ENCODE results near the gene NFIX. TPM values are rescaled to one million over a fixed set of nuclear protein-coding genes. Genes with fewer than 3 reads are reported as not detected.

NFIX gene
- total RNA-seq, 1 donor from 2014 or later: 6.7 TPM

DNA sequence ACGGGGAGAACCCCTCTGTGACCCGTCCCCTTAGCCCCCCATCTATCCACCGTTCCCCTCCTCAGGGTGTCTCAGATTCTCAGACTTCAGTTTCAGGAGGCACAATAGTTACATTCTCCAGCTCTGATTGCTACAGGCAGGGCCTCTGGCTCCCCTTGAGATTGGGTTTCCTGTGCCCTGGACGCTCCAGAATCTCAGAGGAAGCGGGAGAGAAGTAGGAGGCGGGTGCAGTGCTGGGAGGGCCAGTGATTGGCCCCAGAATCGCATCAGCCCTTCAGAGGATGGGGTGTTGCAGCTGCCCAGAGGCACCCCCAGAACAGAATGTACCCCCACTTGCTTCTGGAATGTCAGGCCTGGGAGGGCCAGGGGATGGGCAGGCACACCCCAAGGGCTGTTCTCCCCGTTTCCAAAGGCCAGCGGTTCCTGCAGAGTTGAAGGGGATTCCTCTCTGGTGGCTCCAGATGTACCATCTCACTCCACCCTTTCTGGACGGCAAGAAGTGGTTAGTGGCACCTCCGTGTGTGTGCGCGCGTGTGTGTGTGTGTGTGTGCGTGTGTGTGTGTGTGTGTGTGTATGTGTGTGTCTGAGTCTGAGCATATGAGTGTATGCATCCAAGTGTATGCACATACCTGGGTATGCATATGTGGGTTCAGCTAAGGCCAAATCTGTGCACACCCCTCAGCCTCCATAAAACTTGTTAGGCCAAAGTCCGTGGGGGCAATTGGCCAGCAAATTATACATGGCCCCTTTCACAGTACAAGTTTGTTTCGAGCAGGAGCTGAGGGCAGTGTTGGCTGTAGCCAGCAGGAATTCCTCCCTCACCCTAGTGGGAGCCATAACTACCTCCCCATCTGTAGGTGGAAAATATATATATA, 71.9 kb downstream of the NFIX start:
- Histone ChIP-seq H3K36me3 (ENCODE audit: control insufficient read depth, insufficient read depth, low read length) (no peaks in the 10 kb centered on the region), H3K27me3 (ENCODE audit: control insufficient read depth, insufficient read depth, low read length) (peaks cover 18% of the 10 kb centered on the region), H3K4me3 (ENCODE audit: low read depth, low read length) (no peak overlapping the region)
- DNase-seq (ENCODE audit: low read depth): no peak
- TF ChIP-seq, protein P1, sequence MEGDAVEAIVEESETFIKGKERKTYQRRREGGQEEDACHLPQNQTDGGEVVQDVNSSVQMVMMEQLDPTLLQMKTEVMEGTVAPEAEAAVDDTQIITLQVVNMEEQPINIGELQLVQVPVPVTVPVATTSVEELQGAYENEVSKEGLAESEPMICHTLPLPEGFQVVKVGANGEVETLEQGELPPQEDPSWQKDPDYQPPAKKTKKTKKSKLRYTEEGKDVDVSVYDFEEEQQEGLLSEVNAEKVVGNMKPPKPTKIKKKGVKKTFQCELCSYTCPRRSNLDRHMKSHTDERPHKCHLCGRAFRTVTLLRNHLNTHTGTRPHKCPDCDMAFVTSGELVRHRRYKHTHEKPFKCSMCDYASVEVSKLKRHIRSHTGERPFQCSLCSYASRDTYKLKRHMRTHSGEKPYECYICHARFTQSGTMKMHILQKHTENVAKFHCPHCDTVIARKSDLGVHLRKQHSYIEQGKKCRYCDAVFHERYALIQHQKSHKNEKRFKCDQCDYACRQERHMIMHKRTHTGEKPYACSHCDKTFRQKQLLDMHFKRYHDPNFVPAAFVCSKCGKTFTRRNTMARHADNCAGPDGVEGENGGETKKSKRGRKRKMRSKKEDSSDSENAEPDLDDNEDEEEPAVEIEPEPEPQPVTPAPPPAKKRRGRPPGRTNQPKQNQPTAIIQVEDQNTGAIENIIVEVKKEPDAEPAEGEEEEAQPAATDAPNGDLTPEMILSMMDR (IDR thresholded peaks at IDR 0.05; ENCODE audit: insufficient read depth, low read length, poor library complexity, severe bottlenecking): no peak

- TF ChIP-seq, protein P1 (IDR thresholded peaks at IDR 0.05; ENCODE audit: insufficient read depth, low read length, poor library complexity, severe bottlenecking): no peak
- DNase-seq (ENCODE audit: low read depth): no peak
- peaks cover 14% of the 10 kb centered on the region for H3K27me3 ChIP-seq (ENCODE audit: control insufficient read depth, insufficient read depth, low read length)
- H3K4me3 ChIP-seq (ENCODE audit: low read depth, low read length): no peak overlapping the region
- H3K36me3 ChIP-seq (ENCODE audit: control insufficient read depth, insufficient read depth, low read length): no peaks in the 10 kb centered on the region
These were observed 73.0 kb downstream of the NFIX start for GRCh38 chr19:13068085-13068846.

DNA sequence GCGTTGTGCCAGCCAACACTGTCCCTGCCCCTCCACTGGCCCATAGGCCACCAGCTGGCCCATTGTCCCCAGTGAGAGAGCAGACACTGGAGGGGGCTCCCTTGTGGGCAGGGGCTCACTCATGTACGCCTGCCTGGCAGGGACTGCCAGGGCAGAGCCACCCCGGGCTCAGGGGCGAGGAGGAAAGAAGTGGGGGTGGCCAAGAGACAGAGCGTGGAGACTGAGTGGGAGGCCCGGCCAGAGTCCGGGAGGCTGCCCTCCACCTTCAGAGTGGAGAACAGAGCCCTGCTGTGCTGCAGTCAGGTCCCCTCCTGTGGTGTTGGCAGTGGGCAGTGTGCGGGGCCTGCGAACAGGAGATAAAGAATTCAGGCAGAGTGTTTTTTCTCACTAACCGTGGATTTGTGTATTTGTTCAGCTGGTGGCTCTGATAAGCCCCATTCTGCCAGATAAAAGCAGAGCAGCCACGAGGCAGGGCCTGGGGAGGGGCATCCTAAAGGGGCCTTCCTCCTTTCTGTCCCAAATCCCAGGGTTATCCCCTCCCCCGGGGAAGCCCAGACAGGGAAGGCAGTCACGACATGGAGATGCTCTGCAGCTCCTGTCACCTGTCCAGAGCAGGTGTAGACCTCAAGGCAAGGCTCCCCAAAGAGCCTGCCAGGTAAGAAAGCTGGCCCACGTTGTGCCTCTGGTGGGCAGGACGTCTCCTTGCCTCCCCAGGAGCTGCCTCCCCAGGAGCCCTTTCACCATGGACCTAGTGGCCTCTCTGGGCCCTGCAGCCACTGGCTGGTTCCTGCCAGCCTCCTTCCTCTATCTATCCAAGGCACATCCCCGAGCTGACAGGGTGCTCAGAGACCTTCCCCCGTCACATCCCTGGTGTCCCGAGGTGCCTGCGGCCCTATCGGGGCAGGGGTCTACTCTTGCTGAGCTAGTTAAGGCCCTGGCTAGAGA, 74.4 kb downstream of the NFIX start:
- Histone ChIP-seq H3K4me3 (ENCODE audit: low read depth, low read length) (no peak overlapping the region), H3K36me3 (ENCODE audit: control insufficient read depth, insufficient read depth, low read length) (no peaks in the 10 kb centered on the region), H3K27me3 (ENCODE audit: control insufficient read depth, insufficient read depth, low read length) (peaks cover 11% of the 10 kb centered on the region)
- TF ChIP-seq, protein P1 (IDR thresholded peaks at IDR 0.05; ENCODE audit: insufficient read depth, low read length, poor library complexity, severe bottlenecking): no peak
- no peak for DNase-seq (ENCODE audit: low read depth)

DNA sequence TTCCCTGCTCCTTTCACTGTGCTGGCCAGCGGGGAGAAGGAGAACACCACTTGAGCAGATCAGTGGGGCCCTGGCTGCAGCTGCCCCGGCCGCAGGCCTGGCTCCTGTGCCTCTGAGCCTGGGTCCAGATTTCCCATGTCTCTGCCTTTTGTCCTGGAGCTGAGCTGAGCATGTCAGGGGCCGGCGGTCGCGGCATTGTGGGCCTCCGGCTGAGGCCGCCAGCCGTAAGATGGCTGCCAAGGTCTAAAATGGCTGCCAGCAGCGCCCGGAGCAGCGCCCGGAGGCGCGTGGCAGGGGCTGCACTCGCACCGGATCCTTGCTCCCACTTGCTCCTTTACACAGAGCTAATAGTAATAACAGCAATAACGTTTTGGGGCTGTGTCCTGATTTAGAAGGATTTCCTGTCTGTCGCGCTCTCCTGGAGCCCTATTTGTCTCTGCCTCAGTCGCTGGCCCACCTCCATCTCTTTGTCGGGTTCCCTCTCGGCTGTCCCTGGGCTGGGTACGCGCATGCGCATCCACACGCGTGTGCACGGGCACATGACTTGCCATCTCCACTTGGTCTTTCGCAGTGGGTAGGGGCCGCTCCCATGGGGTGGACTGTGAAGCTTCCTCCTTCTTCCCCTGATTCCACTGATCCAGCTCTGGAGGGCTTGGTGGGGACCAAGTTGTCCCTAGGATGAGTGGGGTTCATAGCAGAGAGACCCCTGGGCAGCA, 75.3 kb downstream of the NFIX start:
- TF ChIP-seq, protein P1 (IDR thresholded peaks at IDR 0.05; ENCODE audit: insufficient read depth, low read length, poor library complexity, severe bottlenecking): no peak
- DNase-seq (ENCODE audit: low read depth): no peak
- H3K27me3 ChIP-seq (ENCODE audit: control insufficient read depth, insufficient read depth, low read length): peaks cover 11% of the 10 kb centered on the region

More for the DNA sequence above, 75.3 kb downstream of the NFIX start:
- Histone ChIP-seq H3K4me3 (ENCODE audit: low read depth, low read length) (no peak overlapping the region), H3K36me3 (ENCODE audit: control insufficient read depth, insufficient read depth, low read length) (peaks cover 2% of the 10 kb centered on the region)
